HG03095 (cell line): ENCODE measurements around the gene OBSCN.

ENCODE experiments used
- ATAC-seq: cut with Tn5 transposase; IDR thresholded peaks from one replicate; pipeline ENCODE4 v1.9.1; 2021; ENCODE audit warnings: moderate library complexity; ENCODE audit not compliant: unreplicated experiment

The OBSCN gene

DNA sequence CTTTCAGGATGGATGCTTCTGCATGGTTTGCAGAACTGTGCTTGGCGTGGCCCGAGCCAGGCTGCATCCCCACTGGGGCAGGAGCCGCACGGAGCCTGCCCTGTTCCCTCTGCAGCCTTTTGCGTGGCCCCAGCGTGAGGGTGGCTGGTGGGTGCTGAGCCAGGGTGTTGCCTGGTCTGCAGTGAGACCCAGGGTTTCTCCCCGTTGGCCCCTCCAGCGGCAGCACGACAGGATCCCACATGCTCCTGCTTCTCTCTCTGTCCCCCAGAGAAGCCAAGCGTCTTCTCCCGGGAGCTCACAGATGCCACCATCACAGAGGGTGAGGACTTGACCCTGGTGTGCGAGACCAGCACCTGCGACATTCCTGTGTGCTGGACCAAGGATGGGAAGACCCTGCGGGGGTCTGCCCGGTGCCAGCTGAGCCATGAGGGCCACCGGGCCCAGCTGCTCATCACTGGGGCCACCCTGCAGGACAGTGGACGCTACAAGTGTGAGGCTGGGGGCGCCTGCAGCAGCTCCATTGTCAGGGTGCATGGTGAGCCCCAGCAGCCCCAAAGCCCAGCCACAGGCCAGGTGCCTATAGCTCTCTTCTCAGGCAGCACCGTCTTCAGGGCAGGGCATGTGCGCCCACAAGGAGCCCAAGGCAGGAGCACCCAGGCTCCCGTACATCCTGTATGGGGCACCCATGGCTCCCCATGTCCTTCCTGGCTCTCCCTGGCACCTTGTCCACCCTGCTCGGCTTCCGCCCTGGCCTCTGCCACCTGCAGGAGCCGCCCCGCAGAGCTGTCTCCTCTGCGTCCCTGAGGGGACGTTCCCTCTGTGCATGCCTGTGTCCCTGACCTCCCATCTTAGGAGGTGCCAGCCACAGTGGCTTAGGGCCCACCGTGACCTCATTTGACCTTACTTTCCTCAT is 78.9 kb downstream of the OBSCN start:
- no peak for ATAC-seq

DNA sequence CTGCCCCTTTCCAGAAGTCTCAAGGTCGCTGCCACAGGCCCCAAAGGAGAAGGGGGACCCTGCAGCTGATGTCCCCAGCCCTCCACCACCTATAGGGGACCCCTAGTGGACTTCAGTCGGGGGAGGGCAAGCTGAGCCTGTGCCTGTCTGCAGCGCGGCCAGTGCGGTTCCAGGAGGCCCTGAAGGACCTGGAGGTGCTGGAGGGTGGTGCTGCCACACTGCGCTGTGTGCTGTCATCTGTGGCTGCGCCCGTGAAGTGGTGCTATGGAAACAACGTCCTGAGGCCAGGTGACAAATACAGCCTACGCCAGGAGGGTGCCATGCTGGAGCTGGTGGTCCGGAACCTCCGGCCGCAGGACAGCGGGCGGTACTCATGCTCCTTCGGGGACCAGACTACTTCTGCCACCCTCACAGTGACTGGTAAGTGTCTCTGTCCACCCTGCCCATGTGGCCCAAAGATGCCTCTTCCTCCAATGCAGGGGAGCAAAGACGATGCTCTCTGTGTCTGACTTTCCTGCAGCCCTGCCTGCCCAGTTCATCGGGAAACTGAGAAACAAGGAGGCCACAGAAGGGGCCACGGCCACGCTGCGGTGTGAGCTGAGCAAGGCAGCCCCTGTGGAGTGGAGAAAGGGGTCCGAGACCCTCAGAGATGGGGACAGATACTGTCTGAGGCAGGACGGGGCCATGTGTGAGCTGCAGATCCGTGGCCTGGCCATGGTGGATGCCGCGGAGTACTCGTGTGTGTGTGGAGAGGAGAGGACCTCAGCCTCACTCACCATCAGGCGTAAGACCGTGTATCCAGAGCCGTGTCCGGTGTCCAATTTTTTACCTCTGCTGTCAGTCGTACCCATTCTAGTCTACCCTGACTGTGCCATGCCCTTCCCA is 79.9 kb downstream of the OBSCN start:
- no peak for ATAC-seq

DNA sequence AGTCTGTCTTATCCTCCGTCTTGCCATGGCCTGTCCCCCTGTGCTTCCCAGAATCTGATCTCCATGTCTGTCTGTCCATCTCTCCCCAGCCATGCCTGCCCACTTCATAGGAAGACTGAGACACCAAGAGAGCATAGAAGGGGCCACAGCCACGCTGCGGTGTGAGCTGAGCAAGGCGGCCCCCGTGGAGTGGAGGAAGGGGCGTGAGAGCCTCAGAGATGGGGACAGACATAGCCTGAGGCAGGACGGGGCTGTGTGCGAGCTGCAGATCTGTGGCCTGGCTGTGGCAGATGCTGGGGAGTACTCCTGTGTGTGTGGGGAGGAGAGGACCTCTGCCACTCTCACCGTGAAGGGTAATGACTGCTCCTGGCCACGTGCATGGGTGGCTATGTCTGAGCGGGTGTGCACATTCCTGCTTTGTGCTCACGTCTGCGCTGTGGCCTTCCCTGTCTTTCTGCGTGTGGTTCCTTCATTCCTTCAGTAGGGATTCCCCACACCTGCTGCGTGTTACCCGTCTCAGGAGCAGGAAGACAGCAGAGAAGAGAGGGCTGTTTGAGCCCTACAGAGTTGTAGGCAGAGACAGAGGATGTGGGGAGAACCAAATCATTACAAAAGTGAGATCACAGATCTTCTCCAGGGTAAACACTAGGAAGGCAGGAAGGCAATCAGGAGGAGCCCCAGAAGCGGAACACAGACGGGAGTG is 80.8 kb downstream of the OBSCN start:
- ATAC-seq, result no peak

DNA sequence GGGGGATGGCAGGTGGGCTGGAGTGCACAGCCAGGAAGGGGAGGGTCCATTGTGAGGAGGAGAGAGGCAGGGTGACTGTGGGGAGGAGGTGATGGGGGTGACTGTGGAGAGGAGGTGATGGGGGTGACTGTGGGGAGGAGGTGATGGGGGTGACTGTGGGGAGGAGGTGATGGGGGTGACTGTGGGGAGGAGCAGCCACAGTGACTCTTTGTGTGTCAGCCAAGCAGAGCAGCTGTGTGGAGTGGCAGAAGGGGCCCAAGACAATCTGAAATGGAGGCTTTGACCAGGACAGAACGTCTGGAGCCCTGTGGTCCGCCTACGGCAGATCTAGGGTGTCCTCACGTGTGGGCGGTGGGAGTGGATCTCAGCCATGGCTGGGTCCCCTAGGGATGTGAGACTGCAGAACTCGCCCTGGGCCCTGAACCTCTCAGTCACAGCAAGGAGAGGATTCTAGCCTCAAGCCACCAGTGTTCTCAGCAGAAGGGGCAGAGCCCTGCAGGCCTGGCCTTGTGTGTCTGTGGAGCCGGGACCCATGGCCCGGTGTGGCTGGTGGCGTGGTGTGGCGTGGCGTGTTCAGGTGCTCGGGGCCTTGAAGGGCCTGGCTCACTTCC is 81.5 kb downstream of the OBSCN start:
- ATAC-seq, result no peak

DNA sequence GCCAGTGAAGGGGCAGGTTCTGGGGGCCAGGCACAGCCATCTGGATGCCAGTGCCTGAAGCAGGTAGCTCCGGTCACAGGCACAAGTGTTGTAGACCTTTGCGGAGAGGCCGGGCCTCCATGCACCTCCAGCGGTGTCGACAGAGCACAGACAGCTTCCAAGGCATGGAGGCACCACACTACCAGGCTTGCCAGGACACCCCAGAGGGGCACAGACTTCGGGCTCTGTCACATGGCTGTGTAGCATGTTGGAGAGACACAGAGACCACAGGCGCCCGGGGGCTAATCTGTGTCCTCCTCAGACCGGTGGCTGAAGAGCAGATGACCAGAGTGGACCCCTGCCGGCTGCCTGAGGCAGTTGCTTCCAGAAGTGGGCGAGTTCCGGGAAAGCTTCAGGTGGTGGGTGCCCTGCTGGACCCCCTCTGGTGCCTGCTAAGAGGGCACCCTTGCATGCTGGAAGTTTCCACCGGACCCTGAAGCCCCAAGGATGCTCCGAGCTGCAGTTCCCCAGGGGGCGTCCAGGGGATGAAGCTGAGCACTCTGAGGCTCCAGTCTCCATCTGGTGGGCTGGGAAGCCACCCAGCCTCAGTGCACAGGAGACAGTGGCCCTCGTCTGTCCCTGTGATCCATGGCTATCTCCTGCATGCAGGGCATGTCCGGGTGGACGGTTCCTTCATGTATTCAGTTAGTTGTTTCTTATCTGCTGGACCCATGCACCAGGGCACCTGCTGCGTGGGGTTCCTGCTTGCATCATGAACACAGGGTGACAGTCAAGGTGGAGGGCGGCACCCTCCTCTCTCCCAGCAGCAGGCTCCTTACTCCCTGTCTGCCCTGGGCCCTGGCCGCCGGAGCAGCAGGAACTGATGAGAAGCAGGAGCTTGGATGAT is 82.4 kb downstream of the OBSCN start:
- ATAC-seq, result no peak

DNA sequence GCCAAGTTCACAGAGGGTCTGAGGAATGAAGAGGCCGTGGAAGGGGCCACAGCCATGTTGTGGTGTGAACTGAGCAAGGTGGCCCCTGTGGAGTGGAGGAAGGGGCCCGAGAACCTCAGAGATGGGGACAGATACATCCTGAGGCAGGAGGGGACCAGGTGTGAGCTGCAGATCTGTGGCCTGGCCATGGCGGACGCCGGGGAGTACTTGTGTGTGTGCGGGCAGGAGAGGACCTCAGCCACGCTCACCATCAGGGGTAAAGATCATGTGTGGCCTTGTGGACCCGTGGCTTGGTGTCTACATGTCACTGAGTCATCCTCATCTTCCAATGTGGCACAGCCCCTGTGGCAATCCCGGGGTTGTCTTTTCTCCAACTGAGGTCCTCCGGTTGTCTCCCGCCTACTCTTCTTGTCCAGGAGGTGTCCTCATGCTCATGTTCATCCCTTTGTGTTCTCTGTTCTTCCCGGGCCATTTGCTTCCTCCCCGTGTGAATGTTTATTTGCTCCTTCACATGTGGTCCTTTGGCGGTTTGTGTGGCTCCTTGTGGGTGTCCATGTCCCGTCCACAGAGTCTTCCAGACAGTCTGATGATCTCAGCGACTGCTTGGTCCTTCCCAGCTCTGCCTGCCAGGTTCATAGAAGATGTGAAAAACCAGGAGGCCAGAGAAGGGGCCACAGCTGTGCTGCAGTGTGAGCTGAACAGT is 84.2 kb downstream of the OBSCN start:
- ATAC-seq, result no peak

DNA sequence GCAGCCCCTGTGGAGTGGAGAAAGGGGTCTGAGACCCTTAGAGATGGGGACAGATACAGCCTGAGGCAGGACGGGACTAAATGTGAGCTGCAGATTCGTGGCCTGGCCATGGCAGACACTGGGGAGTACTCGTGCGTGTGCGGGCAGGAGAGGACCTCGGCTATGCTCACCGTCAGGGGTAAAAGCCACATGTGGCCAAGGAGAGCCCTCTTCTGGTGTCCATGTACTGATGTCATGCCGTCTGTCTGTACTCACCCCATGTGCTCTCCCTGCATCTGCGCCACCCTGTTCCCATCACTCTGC is 84.7 kb downstream of the OBSCN start:
- ATAC-seq, result no peak

DNA sequence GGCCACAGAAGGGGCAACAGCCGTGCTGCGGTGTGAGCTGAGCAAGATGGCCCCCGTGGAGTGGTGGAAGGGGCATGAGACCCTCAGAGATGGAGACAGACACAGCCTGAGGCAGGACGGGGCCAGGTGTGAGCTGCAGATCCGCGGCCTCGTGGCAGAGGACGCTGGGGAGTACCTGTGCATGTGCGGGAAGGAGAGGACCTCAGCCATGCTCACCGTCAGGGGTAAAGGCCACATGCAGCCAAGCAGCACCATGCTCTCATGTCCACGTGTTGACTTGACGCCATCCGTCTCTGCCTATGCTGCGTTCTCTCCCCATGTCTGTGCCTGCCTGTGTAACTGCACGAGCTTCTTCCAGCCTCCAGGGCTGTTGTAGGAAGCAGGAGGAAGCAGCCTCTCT is 85.5 kb downstream of the OBSCN start:
- ATAC-seq, result no peak

DNA sequence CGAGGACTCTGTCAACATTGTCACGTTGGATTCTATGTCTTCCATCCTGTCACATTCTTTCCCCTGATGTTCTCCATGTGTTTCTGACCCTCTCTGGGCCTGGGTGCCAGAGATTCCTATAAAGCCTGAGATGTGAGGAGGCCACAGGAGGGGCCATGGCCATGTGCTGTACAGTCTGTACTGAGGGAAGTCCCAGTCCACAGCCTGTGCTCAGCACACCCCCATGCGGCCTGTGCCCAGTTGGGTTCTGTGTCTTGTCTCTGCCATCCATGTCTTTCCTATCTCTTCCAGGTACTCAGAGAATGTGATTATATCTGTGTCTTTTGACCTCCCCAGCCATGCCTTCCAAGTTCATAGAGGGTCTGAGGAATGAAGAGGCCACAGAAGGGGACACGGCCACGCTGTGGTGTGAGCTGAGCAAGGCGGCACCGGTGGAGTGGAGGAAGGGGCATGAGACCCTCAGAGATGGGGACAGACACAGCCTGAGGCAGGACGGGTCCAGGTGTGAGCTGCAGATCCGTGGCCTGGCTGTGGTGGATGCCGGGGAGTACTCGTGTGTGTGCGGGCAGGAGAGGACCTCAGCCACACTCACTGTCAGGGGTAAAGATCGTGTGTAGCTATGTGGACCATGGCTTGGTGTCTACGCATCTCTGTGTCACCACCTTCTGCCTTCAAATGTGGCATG is 86.1 kb downstream of the OBSCN start:
- ATAC-seq, result no peak

DNA sequence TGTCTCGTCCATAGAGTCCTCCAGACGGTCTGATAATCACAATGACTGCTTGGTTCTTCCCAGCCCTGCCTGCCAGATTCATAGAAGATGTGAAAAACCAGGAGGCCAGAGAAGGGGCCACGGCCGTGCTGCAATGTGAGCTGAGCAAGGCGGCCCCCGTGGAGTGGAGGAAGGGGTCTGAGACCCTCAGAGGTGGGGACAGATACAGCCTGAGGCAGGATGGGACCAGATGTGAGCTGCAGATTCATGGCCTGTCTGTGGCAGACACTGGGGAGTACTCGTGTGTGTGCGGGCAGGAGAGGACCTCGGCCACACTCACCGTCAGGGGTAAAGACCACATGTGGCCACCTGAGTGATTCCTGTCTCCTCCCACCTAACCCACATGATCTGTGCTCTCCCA is 86.9 kb downstream of the OBSCN start:
- no peak for ATAC-seq

DNA sequence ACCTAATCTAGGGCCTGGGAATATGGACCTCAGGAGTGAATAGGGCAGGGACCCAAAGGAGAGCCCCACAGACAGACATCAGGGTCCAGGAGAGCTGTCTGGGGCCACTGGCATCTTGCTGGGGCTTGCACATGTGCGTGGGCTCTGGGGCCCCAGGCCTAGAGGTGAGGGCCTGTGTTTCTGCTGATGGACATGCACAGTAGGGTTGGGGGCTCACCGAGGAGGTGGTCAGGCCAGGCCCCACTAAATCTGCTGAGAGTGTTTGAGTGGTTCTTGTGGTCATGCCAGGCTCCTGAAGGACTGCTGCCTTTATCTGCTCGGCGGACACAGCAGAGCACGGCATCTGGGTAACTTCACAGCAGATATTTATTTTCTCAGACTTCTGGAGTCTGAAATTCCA is 87.4 kb downstream of the OBSCN start:
- ATAC-seq, result no peak

DNA sequence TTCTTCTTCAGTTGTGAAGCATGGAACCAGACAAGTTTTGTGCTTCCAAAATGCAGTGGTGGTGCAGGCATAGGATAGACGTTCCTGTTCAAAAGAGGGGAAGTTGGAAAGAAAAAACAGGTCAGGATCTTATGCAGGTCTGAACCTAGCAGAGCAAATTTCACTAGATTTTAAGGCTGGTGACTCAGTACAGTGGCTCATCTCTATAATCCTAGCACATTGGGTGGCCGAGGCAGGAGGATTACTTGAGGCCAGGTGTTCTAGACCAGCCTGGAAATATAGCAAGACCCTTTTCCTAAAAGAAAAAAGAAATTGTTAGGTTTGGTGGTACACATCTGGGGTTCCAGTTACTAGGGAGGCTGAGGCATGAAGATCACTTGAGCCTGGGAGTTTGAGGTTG is 88.1 kb downstream of the OBSCN start:
- ATAC-seq, result no peak

DNA sequence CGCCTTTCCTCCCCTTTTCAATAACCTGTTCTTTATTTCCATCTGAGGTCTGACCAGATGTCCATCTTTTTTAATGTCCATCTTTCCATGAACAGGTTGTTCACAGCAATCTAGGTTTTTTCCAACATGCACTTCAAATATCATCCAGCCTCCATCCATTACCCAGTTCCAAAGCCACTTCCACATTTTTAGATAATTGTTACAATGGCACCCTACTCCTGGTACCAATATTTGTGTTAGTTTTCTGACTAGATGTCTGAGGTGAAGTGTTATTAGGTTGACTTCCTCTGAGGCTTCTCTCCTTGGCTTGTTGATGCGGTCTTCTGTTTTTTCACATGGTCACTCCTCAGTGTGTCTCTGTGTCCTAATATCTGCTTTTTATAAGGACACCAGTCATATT is 89.4 kb downstream of the OBSCN start:
- no peak for ATAC-seq

DNA sequence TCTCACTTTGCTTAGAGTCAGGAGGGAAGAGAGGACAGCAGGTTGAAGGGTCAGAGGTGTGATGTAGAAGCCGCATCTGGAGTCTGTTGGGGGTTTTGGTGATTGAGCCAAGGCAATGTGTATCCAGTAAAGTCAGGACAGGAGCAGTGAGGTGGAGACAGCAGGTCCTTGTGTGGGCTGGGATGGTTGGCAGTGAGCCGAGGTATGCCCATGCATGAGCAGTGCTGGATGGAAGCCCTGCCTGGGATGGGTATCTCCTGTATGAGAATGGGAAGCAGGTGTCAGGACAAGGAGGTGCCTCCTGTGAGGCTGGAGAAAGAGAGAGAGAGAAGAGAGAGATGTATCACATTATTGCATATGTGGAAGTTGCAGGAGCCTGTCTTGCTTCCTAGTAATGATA is 90.0 kb downstream of the OBSCN start:
- no peak for ATAC-seq

DNA sequence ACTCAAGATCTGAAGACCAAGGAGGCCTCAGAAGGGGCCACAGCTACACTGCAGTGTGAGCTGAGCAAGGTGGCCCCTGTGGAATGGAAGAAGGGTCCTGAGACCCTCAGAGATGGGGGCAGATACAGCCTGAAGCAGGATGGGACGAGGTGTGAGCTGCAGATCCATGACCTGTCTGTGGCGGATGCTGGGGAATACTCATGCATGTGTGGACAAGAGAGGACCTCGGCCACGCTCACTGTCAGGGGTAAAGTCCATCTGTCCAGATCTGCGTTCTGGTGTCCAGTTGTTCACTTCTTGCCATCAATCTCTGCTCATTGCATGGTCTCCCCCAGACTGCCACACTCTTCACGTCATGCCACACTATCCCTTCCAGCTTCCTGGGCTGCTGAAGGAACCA is 90.6 kb downstream of the OBSCN start:
- no peak for ATAC-seq

DNA sequence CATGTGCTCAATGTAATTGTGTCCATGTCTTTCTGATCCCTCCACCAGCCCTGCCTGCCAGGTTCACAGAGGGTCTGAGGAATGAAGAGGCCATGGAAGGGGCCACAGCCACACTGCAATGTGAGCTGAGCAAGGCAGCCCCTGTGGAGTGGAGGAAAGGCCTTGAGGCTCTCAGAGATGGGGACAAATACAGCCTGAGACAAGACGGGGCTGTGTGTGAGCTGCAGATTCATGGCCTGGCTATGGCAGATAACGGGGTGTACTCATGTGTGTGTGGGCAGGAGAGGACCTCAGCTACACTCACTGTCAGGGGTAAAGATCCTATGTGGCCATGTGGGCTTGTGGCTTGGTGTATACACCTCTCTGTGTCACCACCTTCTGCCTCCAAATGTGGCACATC is 91.4 kb downstream of the OBSCN start:
- ATAC-seq, result no peak

DNA sequence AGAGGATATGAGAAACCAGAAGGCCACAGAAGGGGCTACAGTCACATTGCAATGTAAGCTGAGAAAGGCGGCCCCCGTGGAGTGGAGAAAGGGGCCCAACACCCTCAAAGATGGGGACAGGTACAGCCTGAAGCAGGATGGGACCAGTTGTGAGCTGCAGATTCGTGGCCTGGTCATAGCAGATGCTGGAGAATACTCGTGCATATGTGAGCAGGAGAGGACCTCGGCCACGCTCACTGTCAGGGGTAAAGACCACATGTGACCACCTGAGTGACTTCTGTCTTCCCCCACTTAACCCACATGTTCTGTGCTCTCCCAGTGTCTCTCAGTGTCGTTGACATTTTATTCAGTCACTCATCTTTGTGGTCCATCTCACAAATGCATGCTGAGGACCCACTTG is 92.1 kb downstream of the OBSCN start:
- no peak for ATAC-seq

DNA sequence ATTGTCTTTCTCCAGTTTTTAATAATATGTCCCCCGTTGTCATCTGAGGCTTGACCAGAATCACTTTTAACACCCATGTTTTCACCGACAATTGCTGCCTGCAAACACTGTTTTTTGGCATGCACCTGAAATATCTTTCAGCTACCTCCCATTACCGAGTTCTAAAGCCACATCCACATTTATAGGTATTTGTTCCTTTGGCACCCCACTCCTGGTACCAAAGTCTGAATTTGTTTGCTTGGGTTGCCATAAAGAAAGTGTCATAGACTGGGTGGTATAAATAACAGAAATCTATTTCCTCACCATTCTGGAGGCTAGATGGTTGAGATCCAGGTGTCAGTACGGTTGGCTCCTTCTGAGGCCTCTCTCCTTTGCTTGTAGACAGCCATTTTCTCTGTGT is 94.2 kb downstream of the OBSCN start:
- no peak for ATAC-seq

DNA sequence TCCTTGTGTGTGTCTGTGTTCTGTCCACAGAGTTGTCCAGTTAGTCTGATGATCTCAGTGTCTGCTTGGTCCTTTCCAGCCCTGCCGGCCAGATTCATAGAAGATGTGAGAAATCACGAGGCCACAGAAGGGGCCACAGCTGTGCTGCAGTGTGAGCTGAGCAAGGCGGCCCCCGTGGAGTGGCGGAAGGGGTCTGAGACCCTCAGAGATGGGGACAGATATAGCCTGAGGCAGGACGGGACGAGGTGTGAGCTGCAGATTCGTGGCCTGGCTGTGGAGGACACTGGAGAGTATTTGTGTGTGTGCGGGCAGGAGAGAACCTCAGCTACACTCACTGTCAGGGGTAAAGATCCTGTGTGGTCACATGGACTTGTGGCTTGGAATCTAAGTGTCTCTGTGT is 95.8 kb downstream of the OBSCN start:
- no peak for ATAC-seq
